Endothelial cell of umbilical vein (primary cell): ENCODE data around the gene UBE2M.

Experiments used
- CTCF ChIP-seq, 2 donors: IDR thresholded peaks; 1 replicate in 1 of 2; 2 replicates in 1 of 2; pipeline ENCODE4 v1.5.1; 2011; ENCODE audit warnings: low read length in 2 of 2, mild to moderate bottlenecking in 2 of 2, moderate library complexity in 2 of 2, control low read depth in 1 of 2, inconsistent platforms in 1 of 2, low read depth in 1 of 2; ENCODE audit not compliant: insufficient read depth in 1 of 2; ENCODE audit errors: extremely low read depth in 1 of 2
- EZH2 ChIP-seq: IDR thresholded peaks from 2 replicates; pipeline ENCODE4 v1.6.1; 2012; ENCODE audit warnings: borderline replicate concordance, low read depth, mild to moderate bottlenecking, moderate library complexity, low read length, inconsistent platforms; ENCODE audit not compliant: severe bottlenecking
- FOS ChIP-seq: IDR thresholded peaks from 2 replicates; pipeline ENCODE4 v1.6.1; 2011; ENCODE audit warnings: mild to moderate bottlenecking, low read length, moderate library complexity, borderline replicate concordance; ENCODE audit not compliant: insufficient read depth
- GATA2 ChIP-seq: IDR thresholded peaks from 2 replicates; pipeline ENCODE4 v1.7.0; 2011; ENCODE audit warnings: low read depth, mild to moderate bottlenecking, moderate library complexity, mixed read lengths, low read length; ENCODE audit not compliant: insufficient read length, insufficient read depth
- JUN ChIP-seq: IDR thresholded peaks from 2 replicates; pipeline ENCODE4 v1.6.1; 2011; ENCODE audit warnings: borderline replicate concordance, low read depth; ENCODE audit not compliant: insufficient read length, insufficient read depth
- MAX ChIP-seq: IDR thresholded peaks from 2 replicates; pipeline ENCODE4 v1.6.1; 2011; ENCODE audit not compliant: insufficient read depth, insufficient read length
- MYC ChIP-seq: IDR thresholded peaks from one replicate; pipeline ENCODE4 v1.6.1; 2011; ENCODE audit warnings: mild to moderate bottlenecking, low read depth, low read length
- POLR2A ChIP-seq: IDR thresholded peaks from 2 replicates; pipeline ENCODE4 v1.6.1; 2012; ENCODE audit warnings: low read depth, mild to moderate bottlenecking, control low read depth, low read length
- POLR2AphosphoS5 ChIP-seq: IDR thresholded peaks from 2 replicates; pipeline ENCODE4 v1.6.1; 2012; ENCODE audit warnings: low read depth, mild to moderate bottlenecking, control low read depth, low read length, moderate library complexity; ENCODE audit not compliant: insufficient read depth

GRCh38 chr19:58579473-58580142 is 21.2 kb upstream of the UBE2M start:
- TF ChIP-seq GATA2 = no peak
- no peak for TF ChIP-seq POLR2AphosphoS5
- no peak for TF ChIP-seq POLR2A
- TF ChIP-seq CTCF (IDR thresholded peaks at IDR 0.05; ENCODE audit: extremely low read depth in 1 of 2, insufficient read depth in 1 of 2, low read depth in 1 of 2, low read length in 2 of 2) = no peak
- no peak for TF ChIP-seq MAX
- no peak for TF ChIP-seq FOS
- TF ChIP-seq EZH2 = no peak
- no peak for TF ChIP-seq MYC
- no peak for TF ChIP-seq JUN
